Left ventricle myocardium inferior (tissue), 1 donor: Measurements from ENCODE around the gene GNAI1. TPM values are rescaled to one million over a fixed set of nuclear protein-coding genes. Genes with fewer than 3 reads are reported as not detected.
"Not testable (repeated sequence)": the region's sequence is repeated elsewhere in the genome, so short reads cannot be mapped to it uniquely, and the experiment has no call there.

Source experiments
- DNase-seq: peaks from one replicate; pipeline ENCODE4 v3.0.0-alpha.2; 2020
- H3K27ac ChIP-seq: fragments of 200-600 bp; replicated peaks from 2 replicates; pipeline ENCODE4 v1.8.0; 2021
- H3K27me3 ChIP-seq: fragments of 200-600 bp; 2 replicates; pipeline ENCODE4 v1.8.0; 2021; ENCODE audit warnings: low read depth
- H3K36me3 ChIP-seq: fragments of 200-600 bp; 2 replicates; pipeline ENCODE4 v1.8.0; 2021
- H3K4me1 ChIP-seq: fragments of 200-600 bp; 2 replicates; pipeline ENCODE4 v1.8.0; 2021
- H3K4me3 ChIP-seq: fragments of 200-600 bp; 2 replicates; pipeline ENCODE4 v1.8.0; 2021; ENCODE audit warnings: mild to moderate bottlenecking, moderate library complexity
- H3K9me3 ChIP-seq: fragments of 200-600 bp; replicated peaks from 2 replicates; pipeline ENCODE4 v1.8.0; 2021
- CTCF ChIP-seq: fragments of 200-600 bp; IDR thresholded peaks from 2 replicates; pipeline ENCODE4 v1.8.0; 2021; ENCODE audit warnings: antibody characterized with exemption, mild to moderate bottlenecking, borderline replicate concordance
- intact Hi-C: fragments of 100-400 bp; cut with micrococcal nuclease; formaldehyde crosslinking; loops from one replicate; pipeline ENCODE4 v1.11.0; 2022
- total RNA-seq: library from RNA; stranded (reverse); fragmentation: NEBNext Ultra II Directional; extraction: Animal tissue kit (Norgen Biotek cat#: 25700); gene quantifications from one replicate; pipeline ENCODE4 v1.2.1, GENCODE V29; 2021
- donor health status: DM: no; HTN: yes; CAD: no; lungs with severe emphysema.

GNAI1 gene
- total RNA-seq, 1 donor from 2014 or later, result 14.5 TPM

GRCh38 chr7:80153446-80153845 is 18.8 kb downstream of the GNAI1 start:
- TF ChIP-seq CTCF, result no peak
- Histone ChIP-seq H3K27me3 (no peaks in the 10 kb centered on the region), H3K9me3 (no peaks in the 10 kb centered on the region), H3K27ac (no peak overlapping the region), H3K36me3 (no peaks in the 10 kb centered on the region), H3K4me3 (no peak overlapping the region), H3K4me1 (peaks cover 34% of the 10 kb centered on the region)
- DNase-seq, result no peak
- intact Hi-C loops, result no loop called here

- Histone ChIP-seq H3K9me3 (no peaks in the 10 kb centered on the region), H3K4me3 (no peak overlapping the region), H3K36me3 (no peaks in the 10 kb centered on the region), H3K27ac (no peak overlapping the region), H3K4me1 (peaks cover 34% of the 10 kb centered on the region), H3K27me3 (no peaks in the 10 kb centered on the region)
- no peak for DNase-seq
- TF ChIP-seq CTCF, result no peak
- intact Hi-C loops, result no loop called here
These were observed 20.2 kb downstream of the GNAI1 start for GRCh38 chr7:80154656-80155333.

- Histone ChIP-seq H3K27ac (no peak overlapping the region), H3K4me1 (peaks cover 33% of the 10 kb centered on the region), H3K9me3 (no peaks in the 10 kb centered on the region), H3K36me3 (no peaks in the 10 kb centered on the region), H3K27me3 (no peaks in the 10 kb centered on the region), H3K4me3 (no peak overlapping the region)
- intact Hi-C loops, result no loop called here
- no peak for DNase-seq
- no peak for TF ChIP-seq CTCF
These were observed 20.7 kb downstream of the GNAI1 start for GRCh38 chr7:80155374-80155773.

- not testable (repeated sequence) for H3K9me3 ChIP-seq
These were observed 23.1 kb downstream of the GNAI1 start for GRCh38 chr7:80157770-80158169.

GRCh38 chr7:80159802-80160201 is 25.2 kb downstream of the GNAI1 start:
- Histone ChIP-seq H3K4me3 (no peak overlapping the region), H3K36me3 (no peaks in the 10 kb centered on the region), H3K27me3 (no peaks in the 10 kb centered on the region), H3K27ac (no peak overlapping the region), H3K4me1 (peaks cover 11% of the 10 kb centered on the region), H3K9me3 (no peaks in the 10 kb centered on the region)
- no peak for TF ChIP-seq CTCF
- DNase-seq, result no peak
- intact Hi-C loops, result no loop called here

More at GRCh38 chr7:80157770-80158169, 23.1 kb downstream of the GNAI1 start:
- H3K27me3 ChIP-seq, H3K27ac ChIP-seq, H3K4me3 ChIP-seq, intact Hi-C loops, H3K36me3 ChIP-seq, DNase-seq: not testable (repeated sequence)
- peaks cover 22% of the 10 kb centered on the region for H3K4me1 ChIP-seq

- intact Hi-C loops, result no loop called here
- Histone ChIP-seq H3K36me3 (no peaks in the 10 kb centered on the region), H3K9me3 (no peaks in the 10 kb centered on the region), H3K4me1 (peaks cover 13% of the 10 kb centered on the region), H3K27me3 (no peaks in the 10 kb centered on the region), H3K4me3 (no peak overlapping the region), H3K27ac (no peak overlapping the region)
- no peak for TF ChIP-seq CTCF
- no peak for DNase-seq
These were observed 26.8 kb downstream of the GNAI1 start for GRCh38 chr7:80161466-80161865.
